HG03469 (cell line): Measurements from ENCODE around the gene PNPLA7.

Experiments
- ATAC-seq: cut with Tn5 transposase; IDR thresholded peaks from one replicate; pipeline ENCODE4 v1.9.1; 2021; ENCODE audit warnings: mild to moderate bottlenecking, moderate library complexity, moderate number of reproducible peaks; ENCODE audit not compliant: unreplicated experiment

PNPLA7 gene

GRCh38 chr9:137497921-137498719 lies 52.1 kb downstream of the PNPLA7 start:
- no peak for ATAC-seq

- ATAC-seq, result no peak
Measured at GRCh38 chr9:137496601-137497375, 53.4 kb downstream of the PNPLA7 start.

GRCh38 chr9:137494550-137495351 lies 55.5 kb downstream of the PNPLA7 start:
- ATAC-seq, result no peak

- ATAC-seq, result no peak
Measured at GRCh38 chr9:137494104-137494544, 56.1 kb downstream of the PNPLA7 start.

- ATAC-seq, result no peak
Measured at GRCh38 chr9:137493364-137494103, 56.7 kb downstream of the PNPLA7 start.

GRCh38 chr9:137492464-137493363 lies 57.5 kb downstream of the PNPLA7 start:
- ATAC-seq, result no peak

GRCh38 chr9:137491735-137492432 lies 58.3 kb downstream of the PNPLA7 start:
- ATAC-seq, result no peak

GRCh38 chr9:137490532-137491186 lies 59.5 kb downstream of the PNPLA7 start:
- no peak for ATAC-seq

- ATAC-seq, result no peak
Measured at GRCh38 chr9:137488906-137489305, 61.3 kb downstream of the PNPLA7 start.

GRCh38 chr9:137488327-137488653 lies 61.9 kb downstream of the PNPLA7 start:
- no peak for ATAC-seq

- no peak for ATAC-seq
Measured at GRCh38 chr9:137487454-137488326, 62.5 kb downstream of the PNPLA7 start.

- ATAC-seq, result no peak
Measured at GRCh38 chr9:137486545-137487453, 63.4 kb downstream of the PNPLA7 start.

GRCh38 chr9:137486141-137486490 lies 64.1 kb downstream of the PNPLA7 start:
- no peak for ATAC-seq

- ATAC-seq, result no peak
Measured at GRCh38 chr9:137485343-137486140, 64.7 kb downstream of the PNPLA7 start.

- no peak for ATAC-seq
Measured at GRCh38 chr9:137484551-137485315, 65.5 kb downstream of the PNPLA7 start.
